GM19099 (cell line): ENCODE results near the gene IKZF5.

ENCODE experiments used
- POLR2A ChIP-seq: IDR thresholded peaks from 3 replicates; pipeline ENCODE4 v1.6.1; 2011; ENCODE audit warnings: low read depth; ENCODE audit not compliant: insufficient read length; ENCODE audit errors: extremely low read depth

Gene IKZF5

DNA sequence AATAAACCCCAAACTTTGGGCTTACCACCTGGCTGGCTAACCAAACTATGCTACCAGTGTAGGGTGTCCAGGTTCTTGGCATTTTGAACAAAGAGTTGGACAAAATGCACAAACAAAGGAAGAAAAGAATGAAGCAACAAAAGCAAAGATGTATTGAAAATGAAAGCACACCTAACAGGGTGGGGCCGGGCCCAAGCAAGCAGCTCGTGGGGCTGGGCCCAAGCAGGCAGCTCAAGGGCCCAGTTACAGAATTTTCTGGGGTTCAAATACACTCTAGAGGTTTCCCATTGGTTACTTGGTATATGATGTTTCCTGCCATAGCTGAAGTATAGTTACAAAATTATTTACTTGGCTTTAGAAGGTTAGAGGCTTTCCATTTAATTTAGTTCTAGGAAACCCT is 15.9 kb upstream of the IKZF5 start:
- TF ChIP-seq POLR2A, result no peak

DNA sequence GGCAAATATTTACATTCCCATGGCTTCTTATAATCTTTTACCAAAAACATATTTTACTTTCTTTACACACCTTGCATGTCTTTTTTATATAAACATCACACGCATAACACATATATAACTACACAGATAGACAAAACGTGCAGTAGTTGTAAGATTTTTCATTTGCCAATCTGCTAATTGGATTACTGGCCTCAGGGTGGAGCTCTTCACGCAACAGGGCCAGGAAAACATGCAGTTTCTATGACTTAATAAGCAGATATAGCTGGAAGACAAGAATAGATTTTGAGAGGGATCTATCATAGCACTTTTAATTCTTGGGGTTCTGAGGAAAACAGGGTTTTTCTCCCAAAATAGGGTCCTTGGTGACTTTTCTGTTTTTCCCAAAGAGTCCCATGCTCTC is 12.9 kb upstream of the IKZF5 start:
- TF ChIP-seq POLR2A, result no peak

DNA sequence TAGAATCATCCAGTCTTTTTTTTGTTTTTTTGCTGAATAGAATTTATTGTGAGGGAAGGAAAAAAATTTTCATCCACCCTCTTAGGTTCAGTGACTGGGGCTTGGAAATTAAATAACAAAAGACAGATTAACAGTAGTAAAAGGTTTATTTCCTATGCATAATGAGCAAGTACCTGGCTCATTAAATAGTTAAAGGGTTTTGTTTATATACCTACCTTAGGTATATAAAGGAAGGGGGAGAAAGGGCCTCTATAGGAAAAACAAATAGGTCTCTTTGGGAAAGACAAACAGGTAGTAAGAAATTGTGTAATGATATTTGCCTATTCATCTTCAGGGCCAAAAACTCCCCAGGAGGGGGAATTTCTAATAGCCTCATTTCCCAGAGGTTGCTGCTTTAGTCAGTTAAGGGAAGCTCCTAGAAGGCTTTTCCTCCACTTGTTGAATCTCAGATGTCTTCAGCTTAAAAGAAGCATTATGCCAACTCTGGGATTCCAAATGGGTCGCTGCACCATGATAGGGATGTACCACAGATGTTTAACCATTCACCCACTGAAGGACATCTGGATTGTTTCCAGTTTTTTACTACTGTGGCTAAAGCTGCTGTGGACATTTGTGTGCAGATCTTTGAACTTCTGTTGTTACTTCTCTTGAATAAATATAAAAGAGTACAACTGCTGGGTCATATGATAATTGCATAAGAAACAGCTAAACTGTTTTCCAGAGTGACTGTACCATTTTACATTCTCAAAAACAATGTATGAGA is 11.5 kb upstream of the IKZF5 start:
- no peak for TF ChIP-seq POLR2A

DNA sequence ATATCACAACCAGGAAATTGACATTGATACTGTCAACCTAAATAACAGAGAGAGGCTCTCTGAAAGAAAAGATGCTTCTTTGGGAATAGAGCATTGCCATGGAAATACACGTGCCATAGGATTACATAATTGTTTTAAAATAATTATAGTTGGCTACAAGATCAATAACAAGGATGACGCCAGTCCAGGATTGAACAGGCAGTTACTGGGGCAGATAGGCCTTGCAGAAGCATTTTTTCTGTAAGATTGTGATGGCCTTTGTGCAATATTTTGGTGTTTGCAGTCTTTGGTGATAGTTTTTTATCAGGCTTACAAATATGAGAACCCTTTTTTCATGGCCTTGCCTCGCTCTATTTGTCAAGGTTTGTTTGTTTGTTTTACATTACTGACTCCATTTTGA is 10.7 kb upstream of the IKZF5 start:
- TF ChIP-seq POLR2A, result no peak

DNA sequence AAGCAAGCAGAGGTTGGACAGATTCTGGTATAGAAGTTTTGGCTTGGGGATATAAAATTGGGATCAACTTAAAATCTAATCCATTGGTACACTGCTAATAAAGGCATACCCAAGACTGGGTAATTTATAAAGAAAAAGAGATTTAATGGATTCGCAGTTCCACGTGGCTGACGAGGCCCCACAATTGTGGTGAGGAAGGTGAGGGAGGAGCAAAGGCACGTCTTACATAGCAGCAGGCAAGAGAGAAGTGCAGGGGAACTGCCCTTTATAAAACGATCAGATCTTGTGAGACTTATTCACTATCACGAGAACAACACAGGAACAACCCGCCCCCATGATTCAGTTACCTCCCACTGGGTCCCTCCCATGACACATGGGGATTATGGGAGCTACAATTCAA is 9.9 kb upstream of the IKZF5 start:
- no peak for TF ChIP-seq POLR2A

DNA sequence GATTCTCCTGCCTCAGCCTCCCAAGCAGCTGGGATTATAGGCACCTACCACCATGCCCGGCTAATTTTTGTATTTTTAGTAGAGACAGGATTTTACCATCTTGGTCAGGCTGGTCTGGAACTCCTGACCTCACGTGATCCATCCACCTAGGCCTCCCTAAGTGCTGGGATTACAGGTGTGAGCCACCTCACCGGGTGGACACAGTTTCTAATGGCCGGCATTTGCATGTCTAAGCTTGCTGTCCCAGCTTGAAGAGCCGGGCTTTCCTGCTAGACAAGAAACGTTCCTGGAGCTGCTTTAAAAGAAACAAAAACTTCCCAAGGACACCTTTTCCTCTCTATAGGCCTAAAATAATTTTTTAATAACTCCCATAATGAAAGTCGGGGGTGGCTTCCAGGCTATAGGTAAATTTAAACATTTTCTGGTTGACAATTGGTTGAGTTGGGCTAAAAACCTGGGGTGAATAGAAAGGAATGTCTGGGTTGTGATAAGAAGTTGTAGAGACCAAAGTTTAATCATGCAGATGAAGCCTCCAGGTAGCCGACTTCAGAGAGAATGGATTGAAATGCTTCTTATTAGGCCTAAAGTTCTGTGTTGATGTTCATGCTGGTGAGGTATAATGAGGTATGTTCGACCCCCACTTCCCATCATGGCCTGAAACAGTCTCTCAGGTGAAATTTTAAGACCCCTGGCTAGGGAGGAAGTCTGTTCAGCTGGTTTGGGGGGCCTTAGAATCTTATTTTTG is 9.0 kb upstream of the IKZF5 start:
- no peak for TF ChIP-seq POLR2A

DNA sequence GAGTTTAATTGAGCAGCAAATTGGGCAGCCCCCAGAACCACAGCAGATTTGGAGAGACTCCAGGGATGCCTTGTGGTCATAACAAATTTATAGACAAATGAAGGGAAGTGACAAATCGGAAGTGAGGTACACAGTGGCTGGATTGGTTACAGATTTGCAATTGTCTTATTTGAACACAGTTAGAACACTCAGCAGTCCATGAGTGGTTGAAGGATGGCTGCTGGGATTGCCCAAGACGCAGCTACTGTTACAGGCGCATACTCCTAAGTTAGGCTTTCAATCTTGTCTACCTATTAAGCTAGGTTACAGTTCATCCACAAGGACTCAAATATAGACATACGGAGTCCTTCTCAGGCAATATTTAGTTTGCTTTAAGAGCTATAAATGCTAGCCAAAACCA is 7.6 kb upstream of the IKZF5 start:
- TF ChIP-seq POLR2A, result no peak

DNA sequence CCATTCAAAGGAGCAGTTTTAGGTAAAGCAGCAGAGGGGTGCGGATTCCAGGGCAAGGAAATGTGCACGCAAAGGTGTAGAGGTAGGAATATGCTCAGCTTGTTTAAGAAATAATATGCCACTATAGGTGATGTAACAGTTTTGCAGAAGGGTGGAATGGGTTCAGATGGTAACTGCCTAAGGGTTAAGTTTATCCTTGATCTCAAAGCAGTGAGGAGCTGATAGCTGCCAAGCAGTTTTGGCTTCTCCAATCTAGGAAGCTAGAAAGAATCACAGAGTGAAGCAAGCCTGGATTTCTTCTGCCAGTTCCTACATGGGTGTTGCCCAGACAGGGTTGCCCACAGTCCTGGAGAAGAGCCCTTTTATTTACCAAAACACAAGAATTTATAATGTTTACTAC is 6.2 kb upstream of the IKZF5 start:
- TF ChIP-seq POLR2A, result no peak

DNA sequence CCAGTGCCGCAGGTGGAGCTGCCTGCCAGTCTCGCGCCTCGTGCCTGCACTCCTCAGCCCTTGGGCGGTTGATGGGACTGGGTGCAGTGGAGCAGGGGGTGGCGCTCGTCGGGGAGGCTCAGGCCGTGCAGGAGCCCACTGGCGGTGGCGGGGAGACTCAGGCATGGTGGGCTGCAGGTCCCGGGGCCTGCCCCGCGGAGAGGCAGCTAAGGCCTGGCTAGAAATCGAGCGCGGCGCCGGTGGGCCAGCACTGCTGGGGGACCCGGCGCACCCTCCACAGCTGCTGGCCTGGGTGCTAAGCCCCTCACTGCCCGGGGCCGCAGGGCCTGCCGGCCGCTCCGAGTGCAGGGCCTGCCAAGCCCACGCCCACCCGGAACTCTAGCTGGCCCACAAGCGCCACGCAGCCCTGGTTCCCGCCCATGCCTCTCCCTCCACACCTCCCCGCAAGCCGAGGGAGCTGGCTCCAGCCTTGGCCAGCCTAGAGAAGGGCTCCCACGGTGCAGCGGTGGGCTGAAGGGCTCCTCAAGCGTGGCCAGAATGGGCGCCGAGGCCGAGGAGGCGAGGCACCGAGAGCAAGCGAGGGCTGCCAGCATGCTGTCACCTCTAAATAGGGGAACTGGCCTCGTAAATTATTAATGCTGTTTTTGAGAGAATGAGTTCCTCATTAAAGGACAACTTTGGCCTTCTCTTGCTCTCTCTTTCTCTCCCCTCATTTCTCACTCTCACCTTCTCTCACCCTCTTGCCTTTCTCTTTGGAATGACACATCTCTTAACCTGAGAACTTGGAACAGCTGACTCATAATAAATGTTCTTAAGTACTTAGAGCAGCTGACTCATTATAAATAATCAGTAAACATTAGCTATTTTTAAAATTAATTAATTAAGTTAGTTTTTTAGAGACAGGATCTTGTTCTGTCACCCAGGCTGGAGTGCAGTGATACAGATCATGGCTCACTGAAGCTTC is 5.1 kb upstream of the IKZF5 start:
- no peak for TF ChIP-seq POLR2A

DNA sequence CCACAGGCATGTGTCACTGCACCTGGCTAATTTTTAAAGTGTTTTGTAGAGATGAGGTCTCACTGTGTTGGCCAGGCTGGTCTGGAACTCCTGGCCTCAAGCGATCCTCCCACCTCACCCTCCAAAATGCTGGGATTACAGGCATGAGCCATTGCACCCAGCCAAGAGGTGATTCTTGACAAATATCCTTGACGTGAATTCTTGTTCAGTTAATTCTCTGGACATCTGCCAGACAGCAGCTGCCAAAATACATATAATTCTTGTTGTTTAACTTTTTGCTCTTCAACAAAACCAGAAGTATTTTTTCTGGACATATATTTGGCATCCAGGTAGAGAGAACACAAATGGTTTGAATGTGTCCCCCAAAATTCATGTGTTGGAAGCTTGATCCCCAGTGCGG is 3.4 kb upstream of the IKZF5 start:
- TF ChIP-seq POLR2A, result no peak

DNA sequence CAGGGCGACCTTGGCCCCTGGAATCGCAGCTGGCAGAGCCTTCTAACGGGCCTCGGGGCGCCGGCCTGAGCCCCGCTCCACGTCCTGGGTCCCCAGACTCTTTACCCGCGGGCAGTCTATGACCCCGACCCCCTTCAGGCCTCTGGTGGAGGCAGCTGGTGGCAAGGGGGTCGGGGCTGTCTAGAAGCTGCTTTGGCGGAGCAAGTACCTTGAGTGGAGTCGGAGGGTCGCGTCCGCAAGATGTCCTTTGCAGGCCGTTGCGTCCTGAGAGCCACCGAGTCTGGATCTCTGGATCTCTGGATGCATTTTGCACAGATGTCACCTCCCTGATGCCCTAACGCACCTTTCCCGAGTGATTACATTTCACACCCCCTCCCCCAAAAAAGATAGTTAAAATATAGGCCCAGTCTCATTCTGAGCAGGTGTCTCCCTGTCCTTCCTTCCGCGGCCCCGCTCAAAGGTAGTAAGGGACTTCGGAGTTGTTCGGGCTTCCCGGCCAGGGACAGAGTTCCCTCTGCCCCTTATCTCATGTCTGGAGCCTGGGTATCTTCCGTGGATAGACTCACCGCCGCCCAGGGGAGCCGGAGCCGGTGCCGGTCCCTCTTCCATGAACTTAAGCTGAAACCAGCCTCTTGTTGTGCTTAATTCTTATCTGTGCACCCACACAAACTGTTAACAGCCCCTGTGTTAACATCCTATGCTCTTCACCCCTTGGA is 668 bp upstream of the IKZF5 start:
- no peak for TF ChIP-seq POLR2A

DNA sequence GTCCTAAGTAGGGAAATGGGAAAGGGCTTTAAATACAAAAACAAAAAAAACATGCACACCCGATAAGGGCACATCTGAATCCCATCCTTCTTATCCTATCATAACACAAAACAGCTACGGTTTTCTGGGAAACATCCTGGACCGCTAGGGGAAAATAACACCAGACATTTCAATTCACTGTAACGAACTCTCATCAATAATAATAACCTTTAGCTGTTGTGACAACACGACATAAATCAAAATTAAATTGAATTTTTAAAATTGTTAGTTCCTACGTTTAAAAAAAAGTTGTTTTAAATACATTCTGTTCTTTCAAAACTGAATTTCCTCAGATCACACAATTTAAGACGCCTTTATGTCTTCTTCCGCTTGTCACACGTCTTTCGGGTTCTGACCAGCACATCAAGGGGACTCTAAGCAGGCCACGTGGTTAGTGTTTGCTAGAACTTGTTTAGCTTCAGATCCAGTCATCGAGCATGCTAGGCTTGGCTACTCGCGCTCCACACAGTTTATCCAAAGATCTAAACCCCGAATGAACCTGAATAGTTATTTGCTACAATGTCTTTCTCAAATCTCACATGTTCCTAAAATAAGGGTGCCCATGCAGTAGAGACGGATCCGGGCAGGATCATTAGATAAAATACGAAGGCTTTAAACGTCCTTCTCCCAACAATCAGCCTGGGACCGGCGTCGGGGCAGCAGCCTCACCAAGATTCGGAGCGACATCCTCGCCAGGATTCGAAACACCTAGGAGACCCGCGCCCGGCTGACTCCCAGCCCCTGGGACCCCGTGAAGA is 839 bp downstream of the IKZF5 start:
- TF ChIP-seq POLR2A, result no peak

DNA sequence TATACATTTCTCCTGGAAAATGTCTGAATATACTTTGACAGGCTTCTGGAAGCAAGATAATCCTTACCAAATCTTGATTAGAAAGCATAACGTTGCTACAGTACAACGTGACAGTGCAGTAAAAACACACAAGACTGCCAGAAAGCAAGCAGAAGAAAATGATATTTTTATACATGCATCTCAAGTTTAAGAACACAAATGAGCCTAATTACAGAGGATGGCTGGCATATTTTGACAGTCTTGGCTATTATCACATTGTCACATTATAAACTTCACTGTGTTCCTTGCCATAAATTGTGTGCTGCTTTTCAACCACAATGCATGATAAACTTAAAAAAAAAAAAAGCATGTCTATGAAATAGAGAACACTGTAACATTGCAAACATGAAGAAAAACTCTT is 4.3 kb downstream of the IKZF5 start:
- TF ChIP-seq POLR2A, result no peak

DNA sequence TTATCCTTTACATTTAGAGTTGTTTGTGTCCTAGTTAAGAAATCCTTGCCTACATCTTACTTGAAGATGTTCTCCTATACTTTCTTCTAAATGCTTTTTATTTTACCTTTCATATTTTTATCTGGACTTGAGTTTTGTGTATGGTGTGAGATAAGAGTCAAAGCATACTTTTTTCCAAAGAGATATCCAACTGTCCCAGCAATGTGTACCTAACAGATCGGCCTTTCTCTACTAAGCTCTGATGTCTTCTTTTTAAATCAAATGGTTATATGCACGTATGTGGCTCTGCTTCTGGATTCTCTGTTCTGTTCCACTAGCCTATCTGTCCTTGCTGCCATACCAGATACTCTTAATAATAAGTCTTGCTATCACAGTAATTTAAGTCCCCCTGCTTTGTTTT is 7.2 kb downstream of the IKZF5 start:
- no peak for TF ChIP-seq POLR2A

DNA sequence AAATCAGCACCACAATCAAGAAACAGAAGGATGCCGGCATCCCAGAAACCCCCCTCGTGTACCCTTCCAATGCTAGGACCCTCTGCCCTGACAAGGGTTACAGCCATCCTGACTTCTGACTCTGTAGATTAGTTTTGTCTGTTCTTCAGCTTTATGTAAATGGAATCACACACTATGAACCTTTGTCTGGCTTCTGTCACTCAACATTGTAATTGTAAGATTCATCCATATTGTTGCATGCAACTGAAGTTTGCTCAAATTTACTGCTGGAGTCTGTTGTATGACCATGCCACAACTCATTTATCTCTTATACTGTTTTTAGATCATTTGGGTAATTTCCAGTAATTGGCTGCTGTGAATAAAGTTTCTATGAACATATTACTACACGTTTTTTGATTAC is 8.4 kb downstream of the IKZF5 start:
- no peak for TF ChIP-seq POLR2A

DNA sequence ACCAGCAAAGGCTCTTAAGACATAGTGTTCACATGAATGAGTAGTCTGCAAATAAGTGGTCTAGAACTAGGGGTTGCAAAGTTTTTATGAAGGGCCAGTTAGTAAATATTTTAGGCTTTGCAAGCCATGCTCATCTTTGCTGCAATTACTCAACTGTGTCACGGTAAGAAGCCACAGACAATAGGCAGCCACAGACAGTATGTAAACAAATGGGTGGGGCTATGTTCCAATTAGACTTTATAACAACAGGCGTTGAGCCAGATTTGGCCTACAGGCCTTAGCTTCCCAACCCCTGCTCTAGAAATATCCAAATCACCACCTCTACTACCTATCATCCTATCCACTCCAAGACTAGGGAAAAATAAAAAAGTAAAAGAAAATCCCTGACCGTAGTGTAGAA is 9.2 kb downstream of the IKZF5 start:
- TF ChIP-seq POLR2A, result no peak
